NCI-H2081 treated with DMSO at 0.1 percent for 48 hours (cell line): Measurements from ENCODE around the gene MS4A3.
"Not testable (repeated sequence)": the region's sequence is repeated elsewhere in the genome, so short reads cannot be mapped to it uniquely, and the experiment has no call there.

ENCODE experiments used
- DNase-seq: peaks from one replicate; lab custom pipeline; 2025; lab: John Stamatoyannopoulos, UW

MS4A3 gene

GRCh38 chr11:60056349-60056969 is at the start of gene MS4A3:
Gene MS4A3 (plus strand): TSS chr11:60056665. CDS start chr11:60061161, 4,496 bp downstream.
- DNase-seq: no peak

GRCh38 chr11:60016881-60017280 is 39.6 kb upstream of the MS4A3 start, which contains the start of gene OOSP4B:
Gene OOSP4B (plus strand): TSS chr11:60017181.
- DNase-seq: no peak

- no peak for DNase-seq
Observed at GRCh38 chr11:60018058-60018457, 38.4 kb upstream of the MS4A3 start.

- not testable (repeated sequence) for DNase-seq
Observed at GRCh38 chr11:60020376-60020775, 36.1 kb upstream of the MS4A3 start.

- DNase-seq: no peak
Observed at GRCh38 chr11:60029015-60029632, 27.3 kb upstream of the MS4A3 start.

GRCh38 chr11:60040109-60040508 is 16.4 kb upstream of the MS4A3 start, which contains the start of gene OOSP2:
Gene OOSP2 (plus strand): TSS chr11:60040409. CDS start chr11:60040460, 51 bp downstream.
- DNase-seq: no peak

- DNase-seq: not testable (repeated sequence)
Observed at GRCh38 chr11:60050422-60050821, 6.0 kb upstream of the MS4A3 start.

GRCh38 chr11:60050839-60051238 is 5.6 kb upstream of the MS4A3 start:
- DNase-seq: not testable (repeated sequence)

GRCh38 chr11:60059052-60059451 is 2.6 kb downstream of the MS4A3 start:
- DNase-seq: no peak

GRCh38 chr11:60059521-60060240 is 3.2 kb downstream of the MS4A3 start:
- no peak for DNase-seq

- no peak for DNase-seq
Observed at GRCh38 chr11:60064111-60064510, 7.6 kb downstream of the MS4A3 start.

- DNase-seq: no peak
Observed at GRCh38 chr11:60065801-60066200, 9.3 kb downstream of the MS4A3 start.

GRCh38 chr11:60069450-60069849 is 13.0 kb downstream of the MS4A3 start:
- DNase-seq: no peak

GRCh38 chr11:60071644-60072043 is 15.2 kb downstream of the MS4A3 start:
- not testable (repeated sequence) for DNase-seq

- no peak for DNase-seq
Observed at GRCh38 chr11:60077216-60077817, 20.9 kb downstream of the MS4A3 start.

- no peak for DNase-seq
Observed at GRCh38 chr11:60077981-60078380, 21.5 kb downstream of the MS4A3 start.

GRCh38 chr11:60078745-60079144 is 22.3 kb downstream of the MS4A3 start:
- DNase-seq: no peak

- DNase-seq: no peak
Observed at GRCh38 chr11:60080535-60080934, 24.1 kb downstream of the MS4A3 start.

- no peak for DNase-seq
Observed at GRCh38 chr11:60084631-60085273, 28.3 kb downstream of the MS4A3 start.

- no peak for DNase-seq
Observed at GRCh38 chr11:60085909-60086308, 29.4 kb downstream of the MS4A3 start.

- no peak for DNase-seq
Observed at GRCh38 chr11:60087239-60087638, 30.8 kb downstream of the MS4A3 start.

GRCh38 chr11:60088364-60088763 is 31.9 kb downstream of the MS4A3 start, which contains the start of gene MS4A2:
Gene MS4A2 (plus strand): TSS chr11:60088664. CDS start chr11:60088766, 102 bp downstream.
- no peak for DNase-seq
